Endothelial cell of hepatic sinusoid (primary cell): ENCODE results near the gene PRX.
"Not testable (repeated sequence)": the region's sequence is repeated elsewhere in the genome, so short reads cannot be mapped to it uniquely, and the experiment has no call there.

ENCODE experiments used
- in situ Hi-C: cut with HindIII; loops from 2 replicates; pipeline ENCODE4 v1.10.0; 2017; ENCODE audit warnings: low sequenced_read_pairs

The PRX gene

GRCh38 chr19:40415768-40416167 lies 2.6 kb upstream of the PRX start:
- in situ Hi-C loops = no loop called here

- in situ Hi-C loops = no loop called here
Observed at GRCh38 chr19:40414542-40415535, 1.7 kb upstream of the PRX start.

- in situ Hi-C loops = no loop called here
Observed at GRCh38 chr19:40412866-40413265, 312 bp downstream of the PRX start.

GRCh38 chr19:40411958-40412499 lies 1.1 kb downstream of the PRX start:
- in situ Hi-C loops = no loop called here

GRCh38 chr19:40411125-40411842 lies 1.9 kb downstream of the PRX start:
- in situ Hi-C loops = no loop called here

GRCh38 chr19:40410030-40410389 lies 3.2 kb downstream of the PRX start:
- in situ Hi-C loops = no loop called here

GRCh38 chr19:40408598-40408925 lies 4.6 kb downstream of the PRX start:
- in situ Hi-C loops = not testable (repeated sequence)

- in situ Hi-C loops = no loop called here
Observed at GRCh38 chr19:40407714-40408597, 5.2 kb downstream of the PRX start.

- in situ Hi-C loops = no loop called here
Observed at GRCh38 chr19:40403262-40403984, 9.8 kb downstream of the PRX start.

- in situ Hi-C loops = no loop called here
Observed at GRCh38 chr19:40400559-40400958, 12.6 kb downstream of the PRX start.

GRCh38 chr19:40398417-40399131 lies 14.6 kb downstream of the PRX start:
- in situ Hi-C loops = no loop called here

- in situ Hi-C loops = no loop called here
Observed at GRCh38 chr19:40397568-40397906, 15.6 kb downstream of the PRX start.

- in situ Hi-C loops = no loop called here
Observed at GRCh38 chr19:40396886-40397567, 16.2 kb downstream of the PRX start.

- in situ Hi-C loops = no loop called here
Observed at GRCh38 chr19:40395956-40396355, 17.2 kb downstream of the PRX start.

- in situ Hi-C loops = no loop called here
Observed at GRCh38 chr19:40394816-40395210, 18.4 kb downstream of the PRX start.

GRCh38 chr19:40393894-40394815 lies 19.0 kb downstream of the PRX start:
- in situ Hi-C loops = no loop called here

- in situ Hi-C loops = no loop called here
Observed at GRCh38 chr19:40392894-40393517, 20.2 kb downstream of the PRX start.

- in situ Hi-C loops = no loop called here
Observed at GRCh38 chr19:40392123-40392522, 21.1 kb downstream of the PRX start.
